Gastrocnemius medialis (tissue), 4 donors: Measurements from ENCODE around the gene HOXB5. TPM values are rescaled to one million over a fixed set of nuclear protein-coding genes. Genes with fewer than 3 reads are reported as not detected.

Source experiments
- ATAC-seq, 2 donors: fragments of 150-250 bp; one replicate each; pipeline ENCODE4 v1.9.1; 2016
- DNase-seq, 2 donors: peaks; one replicate each; pipeline ENCODE4 v3.0.0-alpha.2; 2019
- H3K27ac ChIP-seq, 4 donors: fragments of 200-600 bp; sonication (generic); 1 replicate in 1 of 4; 2 replicates in 3 of 4; pipeline ENCODE4 v1.5.1; 2016 to 2018; ENCODE audit warnings: mild to moderate bottlenecking in 2 of 4, moderate library complexity in 1 of 4
- H3K27me3 ChIP-seq, 3 donors: fragments of 200-600 bp; sonication (generic) in 2 of 3; 1 replicate in 1 of 3; 2 replicates in 2 of 3; pipeline versions ENCODE4 v1.5.1 to v1.6.0; 2016 to 2019; ENCODE audit warnings: mild to moderate bottlenecking in 1 of 3, moderate library complexity in 1 of 3
- H3K36me3 ChIP-seq, 2 donors: fragments of 200-600 bp; sonication (generic) in 1 of 2; one replicate each; pipeline ENCODE4 v1.5.1; 2017 to 2018
- H3K4me1 ChIP-seq, 2 donors: fragments of 200-600 bp; sonication (generic) in 1 of 2; one replicate each; pipeline ENCODE4 v1.5.1; 2016 to 2017; ENCODE audit warnings: mild to moderate bottlenecking in 2 of 2
- H3K4me3 ChIP-seq, 4 donors: fragments of 200-600 bp; sonication (generic) in 3 of 4; 1 replicate in 1 of 4; 2 replicates in 3 of 4; pipeline ENCODE4 v1.5.1; 2016 to 2019; ENCODE audit warnings: mild to moderate bottlenecking in 2 of 4
- H3K9me3 ChIP-seq, 3 donors: fragments of 200-600 bp; sonication (generic) in 2 of 3; 1 replicate in 1 of 3; 2 replicates in 2 of 3; pipeline ENCODE4 v1.5.1; 2016 to 2019
- CTCF ChIP-seq, 5 experiments: fragments of 450-650 bp in 3 of 5; fragments of 200-600 bp in 2 of 5; sonication (generic) in 2 of 5; IDR thresholded peaks in 4 of 5; conservative IDR thresholded peaks in 1 of 5; 1 replicate in 4 of 5; 2 replicates in 1 of 5; pipeline ENCODE4 v1.5.1; 2016 to 2019; ENCODE audit warnings: antibody characterized with exemption in 5 of 5, mild to moderate bottlenecking in 3 of 5, moderate library complexity in 3 of 5
- POLR2A ChIP-seq, 2 donors: fragments of 450-650 bp; IDR thresholded peaks; one replicate each; pipeline ENCODE4 v1.6.1; 2017; ENCODE audit warnings: antibody characterized with exemption in 2 of 2, mild to moderate bottlenecking in 2 of 2, moderate library complexity in 2 of 2
- in situ Hi-C, 4 donors: fragments of 200-750 bp; cut with MboI; loops; one replicate each; pipeline versions ENCODE4 v1.15.0 to v1.8.0; 2017; ENCODE audit warnings: low sequenced_read_pairs in 4 of 4
- intact Hi-C: fragments of 100-400 bp; cut with DNase I; formaldehyde crosslinking; loops from one replicate; pipeline ENCODE4 v1.15.1; 2023; ENCODE audit warnings: low total_unique reads
- total RNA-seq, 4 donors: library from RNA; depleted of rRNA; stranded (reverse); fragments of >200 nt; gene quantifications; one replicate each; pipeline versions ENCODE4 v1.1.0 to v1.2.3, GENCODE V29; 2016

HOXB5 gene
- total RNA-seq, 4 donors from 2014 or later, result not detected

GRCh38 chr17:48631693-48632578 is 38.4 kb upstream of the HOXB5 start:
- in situ Hi-C loops, result loop anchor here in 1 of 4 donors (25.0 kb wide), 1 partner anchor 105 kb away; the partner anchor contains the start of gene HOXB13
- ATAC-seq (no peak), DNase-seq (no peak)
- H3K4me3 ChIP-seq, result no peak overlapping the region
- H3K4me1 ChIP-seq, result peaks cover 2 to 6% of the 10 kb centered on the region in 2 donors
- H3K9me3 ChIP-seq, result no peaks in the 10 kb centered on the region
- no peak overlapping the region for H3K27ac ChIP-seq
- H3K36me3 ChIP-seq, result no peaks in the 10 kb centered on the region
- no peak for TF ChIP-seq CTCF (IDR thresholded peaks at IDR 0.05 in 4 of 5, conservative IDR thresholded peaks at IDR 0.05 in 1 of 5)
- no peak for TF ChIP-seq POLR2A (IDR thresholded peaks at IDR 0.05)
- intact Hi-C loops, result no loop called here
- peaks cover 99 to 100% (median 100%) of the 10 kb centered on the region in 3 donors for H3K27me3 ChIP-seq

GRCh38 chr17:48630925-48631692 is 37.5 kb upstream of the HOXB5 start:
- DNase-seq (no peak), ATAC-seq (no peak)
- Histone ChIP-seq H3K9me3 (no peaks in the 10 kb centered on the region), H3K4me1 (peaks cover 4 to 12% of the 10 kb centered on the region in 2 donors), H3K4me3 (no peak overlapping the region), H3K27me3 (peaks cover 96 to 100% (median 100%) of the 10 kb centered on the region in 3 donors), H3K27ac (no peak overlapping the region), H3K36me3 (no peaks in the 10 kb centered on the region)
- TF ChIP-seq CTCF (IDR thresholded peaks at IDR 0.05 in 4 of 5, conservative IDR thresholded peaks at IDR 0.05 in 1 of 5), result no peak
- TF ChIP-seq POLR2A (IDR thresholded peaks at IDR 0.05), result no peak
- in situ Hi-C loops (loop anchor here in 1 of 4 donors (25.0 kb wide), 1 partner anchor 106 kb away; the partner anchor contains the start of gene HOXB13), intact Hi-C loops (no loop called here)

GRCh38 chr17:48630009-48630924 is 36.7 kb upstream of the HOXB5 start:
- H3K4me3 ChIP-seq, result no peak overlapping the region
- ATAC-seq (no peak), DNase-seq (no peak)
- TF ChIP-seq CTCF (IDR thresholded peaks at IDR 0.05 in 4 of 5, conservative IDR thresholded peaks at IDR 0.05 in 1 of 5) (no peak), POLR2A (IDR thresholded peaks at IDR 0.05) (no peak)
- no peaks in the 10 kb centered on the region for H3K9me3 ChIP-seq
- H3K27me3 ChIP-seq, result peaks cover 95 to 100% (median 98%) of the 10 kb centered on the region in 3 donors
- no peak overlapping the region for H3K27ac ChIP-seq
- in situ Hi-C loops, result loop anchor here in 1 of 4 donors (25.0 kb wide), 1 partner anchor 107 kb away; the partner anchor contains the start of gene HOXB13
- peaks cover 11 to 20% of the 10 kb centered on the region in 2 donors for H3K4me1 ChIP-seq
- intact Hi-C loops, result no loop called here
- no peaks in the 10 kb centered on the region for H3K36me3 ChIP-seq

GRCh38 chr17:48629411-48629759 is 35.8 kb upstream of the HOXB5 start:
- Histone ChIP-seq H3K27ac (no peak overlapping the region), H3K27me3 (peaks cover 95 to 100% (median 98%) of the 10 kb centered on the region in 3 donors), H3K9me3 (no peaks in the 10 kb centered on the region), H3K4me1 (peaks cover 13 to 26% of the 10 kb centered on the region in 2 donors), H3K4me3 (no peak overlapping the region), H3K36me3 (no peaks in the 10 kb centered on the region)
- DNase-seq (no peak), ATAC-seq (no peak)
- intact Hi-C loops, result no loop called here
- TF ChIP-seq POLR2A (IDR thresholded peaks at IDR 0.05), result no peak
- no peak for TF ChIP-seq CTCF (IDR thresholded peaks at IDR 0.05 in 4 of 5, conservative IDR thresholded peaks at IDR 0.05 in 1 of 5)
- in situ Hi-C loops, result loop anchor here in 1 of 4 donors (10.0 to 25.0 kb wide), 2 partner anchors 108 to 325 kb away; partner anchors contain the start of gene HOXB13
